Heart left ventricle (tissue), 16 donors: Measurements from ENCODE around the gene HYCC2. TPM values are rescaled to one million over a fixed set of nuclear protein-coding genes. Genes with fewer than 3 reads are reported as not detected.

Experiments used
- ATAC-seq, 4 donors: fragments of 200-7000 bp; cut with Tn5 transposase; one replicate each; pipeline ENCODE4 v1.9.1; 2020 to 2022; ENCODE audit warnings: moderate library complexity in 4 of 4, mild to moderate bottlenecking in 3 of 4, moderate number of reproducible peaks in 1 of 4
- DNase-seq, 5 donors: peaks; one replicate each; pipeline ENCODE4 v3.0.0-alpha.2; 2020
- H3K27ac ChIP-seq, 12 donors: fragments of 200-600 bp; sonication (generic) in 4 of 12; one replicate each; pipeline versions ENCODE4 v1.5.0 to v1.8.0; 2016 to 2022; ENCODE audit warnings: mild to moderate bottlenecking in 2 of 12
- H3K27me3 ChIP-seq, 9 donors: fragments of 200-600 bp; sonication (generic) in 2 of 9; one replicate each; pipeline versions ENCODE4 v1.5.1 to v1.8.0; 2016 to 2022; ENCODE audit warnings: mild to moderate bottlenecking in 3 of 9
- H3K36me3 ChIP-seq, 9 donors: fragments of 200-600 bp; sonication (generic) in 2 of 9; one replicate each; pipeline versions ENCODE4 v1.5.0 to v1.8.0; 2018 to 2022; ENCODE audit warnings: mild to moderate bottlenecking in 2 of 9
- H3K4me1 ChIP-seq, 12 donors: fragments of 200-600 bp; sonication (generic) in 4 of 12; one replicate each; pipeline versions ENCODE4 v1.5.0 to v1.8.0; 2016 to 2022; ENCODE audit warnings: mild to moderate bottlenecking in 3 of 12
- H3K4me3 ChIP-seq, 12 donors: fragments of 200-600 bp; sonication (generic) in 4 of 12; one replicate each; pipeline versions ENCODE4 v1.5.0 to v1.8.0; 2017 to 2022; ENCODE audit warnings: mild to moderate bottlenecking in 9 of 12, moderate library complexity in 4 of 12
- H3K9me3 ChIP-seq, 12 donors: fragments of 200-600 bp; sonication (generic) in 4 of 12; one replicate each; pipeline versions ENCODE4 v1.5.0 to v1.8.0; 2016 to 2022; ENCODE audit warnings: mild to moderate bottlenecking in 1 of 12
- CTCF ChIP-seq, 12 donors: fragments of 200-600 bp; sonication (generic) in 4 of 12; IDR thresholded peaks; one replicate each; pipeline versions ENCODE4 v1.5.0 to v1.8.0; 2018 to 2022; ENCODE audit warnings: antibody characterized with exemption in 12 of 12, mild to moderate bottlenecking in 5 of 12
- POLR2A ChIP-seq, 2 donors: fragments of 450-650 bp; IDR thresholded peaks; one replicate each; pipeline ENCODE4 v1.6.1; 2017; ENCODE audit warnings: antibody characterized with exemption in 2 of 2, mild to moderate bottlenecking in 2 of 2, moderate library complexity in 2 of 2
- WGBS, 4 donors: extraction: QIAGEN DNeasy Blood & Tissue Kit in 2 of 4; methylation state at CpG; one replicate each; pipeline versions ENCODE4 v1.1.5 to v1.1.7; 2013 to 2018; 5-methylcytosine and 5-hydroxymethylcytosine counted together
- intact Hi-C, 10 donors: fragments of 100-400 bp; cut with DNase I; formaldehyde crosslinking; loops; one replicate each; pipeline versions ENCODE4 v1.11.1 to v1.14.2; 2022
- polyA plus RNA-seq, 2 donors: library from polyadenylated mRNA; stranded (reverse); fragments of 200-250 nt; gene quantifications; one replicate each; pipeline ENCODE4 v1.2.3, GENCODE V29; 2013
- total RNA-seq, 9 donors: library from RNA; depleted of rRNA in 2 of 9; stranded (reverse); fragments of >200 nt in 2 of 9; fragmentation: NEBNext Ultra II Directional in 3 of 9; extraction: Animal tissue kit (Norgen Biotek cat#: 25700) in 3 of 9; gene quantifications; one replicate each; pipeline versions ENCODE4 v1.1.0 to v1.2.4, GENCODE V29; 2016 to 2023
- donor health status: ischemic (EF 13 %, LVEDD 7.1; RV severe dilation, severe dysfunction).
- donor health status: healthy with polysubstance abuse.
- donor health status: DM: no; HTN: yes; CAD: no.
- donor health status: DM: no; HTN: no; CAD: no.
- donor health status: ischemic (EF 25% LVEDD 6.9; RV normal size, moderate dysfunction).
- donor health status: ischemic (EF 25% LVEDD 5.7; RV mildly dilated, moderate dysfunction).
- donor health status: healthy.
- donor health status: DM: yes; HTN: yes; CAD: no.
- donor health status: ischemic (EF 35%, LVEDD 5.7; RV mildly dilated, moderate dysfunction).
- donor health status: nonischemic (EF 11% LVEDD 7.7; RV severe dilation, severe dysfunction).
- donor health status: DM: yes; HTN: yes; CAD: no.
- donor health status: PGD.
- donor health status: ischemic (EF 29% LVEDD 5.4; RV normal size, mild dysfunction).
- donor health status: nonischemic (EF 23%, LVEDD 6.1; RV moderate dilation, normal function).

Gene HYCC2
- total and polyA plus RNA-seq, 11 donors, result 3.7 to 16.3 (median 9.1) TPM

GRCh38 chr2:201059961-201060755 is 11.3 kb downstream of the HYCC2 start:
- Histone ChIP-seq H3K36me3 (peaks cover 0 to 23% (median 11%) of the 10 kb centered on the region in 9 donors), H3K27me3 (no peaks in the 10 kb centered on the region), H3K4me1 (peaks cover 0 to 47% (median 17%) of the 10 kb centered on the region in 12 donors), H3K27ac (no peak overlapping the region), H3K9me3 (no peaks in the 10 kb centered on the region), H3K4me3 (no peak overlapping the region)
- intact Hi-C loops, result loop anchor here in 2 of 10 donors (5.0 to 10.0 kb wide), 3 partner anchors 38 to 155 kb away; no protein-coding TSS in a partner anchor
- DNase-seq, result no peak
- WGBS, 4 donors, result 90 to 94% (median 91%) methylated on average over 10 of the region's 10 CpGs
- no peak for TF ChIP-seq POLR2A (IDR thresholded peaks at IDR 0.05)
- TF ChIP-seq CTCF (IDR thresholded peaks at IDR 0.05), result no peak
- ATAC-seq, result no peak

GRCh38 chr2:201058914-201059313 is 12.6 kb downstream of the HYCC2 start:
- intact Hi-C loops, result loop anchor here in 2 of 10 donors (5.0 to 10.0 kb wide), 2 partner anchors 37 to 64 kb away; no protein-coding TSS in a partner anchor
- no peak for TF ChIP-seq POLR2A (IDR thresholded peaks at IDR 0.05)
- no peak for TF ChIP-seq CTCF (IDR thresholded peaks at IDR 0.05)
- H3K4me1 ChIP-seq, result peaks cover 0 to 45% (median 17%) of the 10 kb centered on the region in 12 donors
- no peak overlapping the region for H3K27ac ChIP-seq
- DNase-seq (no peak), ATAC-seq (peak in 1 of 4 donors; percentile 69)
- H3K4me3 ChIP-seq, result no peak overlapping the region
- no peaks in the 10 kb centered on the region for H3K27me3 ChIP-seq
- H3K36me3 ChIP-seq, result peaks cover 0 to 25% (median 16%) of the 10 kb centered on the region in 9 donors
- 31 to 53% (median 48%) methylated on average over 1 of the region's 1 CpG for WGBS, 4 donors
- H3K9me3 ChIP-seq, result no peaks in the 10 kb centered on the region

- Histone ChIP-seq H3K4me1 (peaks cover 0 to 45% (median 17%) of the 10 kb centered on the region in 12 donors), H3K9me3 (no peaks in the 10 kb centered on the region), H3K27ac (peak overlapping the region in 2 of 12 donors; percentile 16 to 47), H3K27me3 (no peaks in the 10 kb centered on the region), H3K36me3 (peaks cover 0 to 32% (median 18%) of the 10 kb centered on the region in 9 donors), H3K4me3 (no peak overlapping the region)
- TF ChIP-seq CTCF (IDR thresholded peaks at IDR 0.05) (no peak), POLR2A (IDR thresholded peaks at IDR 0.05) (no peak)
- ATAC-seq (no peak), DNase-seq (no peak)
- 62 to 78% (median 67%) methylated on average over 4 of the region's 4 CpGs for WGBS, 4 donors
- intact Hi-C loops, result loop anchor here in 2 of 10 donors (5.0 to 10.0 kb wide), 2 partner anchors 35 to 63 kb away; no protein-coding TSS in a partner anchor
Measured at GRCh38 chr2:201057715-201058248, 13.7 kb downstream of the HYCC2 start.

GRCh38 chr2:201057087-201057521 is 14.4 kb downstream of the HYCC2 start:
- ATAC-seq (peak in 1 of 4 donors; percentile 14), DNase-seq (no peak)
- Histone ChIP-seq H3K4me3 (no peak overlapping the region), H3K4me1 (peaks cover 0 to 52% (median 17%) of the 10 kb centered on the region in 12 donors), H3K27ac (peak overlapping the region in 2 of 12 donors; percentile 16 to 47), H3K9me3 (no peaks in the 10 kb centered on the region), H3K27me3 (no peaks in the 10 kb centered on the region), H3K36me3 (peaks cover 0 to 37% (median 18%) of the 10 kb centered on the region in 9 donors)
- intact Hi-C loops, result loop anchor here in 2 of 10 donors (5.0 to 10.0 kb wide), 2 partner anchors 35 to 62 kb away; no protein-coding TSS in a partner anchor
- TF ChIP-seq POLR2A (IDR thresholded peaks at IDR 0.05), result no peak
- 21 to 35% (median 27%) methylated on average over 2 of the region's 2 CpGs for WGBS, 4 donors
